Adrenal gland (tissue), 5 donors: ENCODE measurements around the gene IL36B.

Experiments used
- CTCF ChIP-seq, 6 experiments: fragments of 450-650 bp in 4 of 6; fragments of 200-600 bp in 2 of 6; sonication (generic) in 1 of 6; IDR thresholded peaks; 1 replicate in 5 of 6; 2 replicates in 1 of 6; pipeline versions ENCODE4 v1.5.1 to v1.8.0; 2016 to 2021; ENCODE audit warnings: antibody characterized with exemption in 6 of 6, mild to moderate bottlenecking in 2 of 6, moderate library complexity in 1 of 6
- POLR2A ChIP-seq, 2 donors: fragments of 450-650 bp; IDR thresholded peaks; one replicate each; pipeline ENCODE4 v1.6.1; 2017; ENCODE audit warnings: antibody characterized with exemption in 2 of 2, mild to moderate bottlenecking in 2 of 2, moderate library complexity in 1 of 2
- donor health status: DM: no; HTN: no; CAD: no.

- TF ChIP-seq CTCF (IDR thresholded peaks at IDR 0.05) (no peak), POLR2A (IDR thresholded peaks at IDR 0.05) (no peak)
These were observed 56.0 kb downstream of the IL36B start for GRCh38 chr2:112996635-112997034.
